H9 (cell line): ENCODE results near the gene CAVIN1. TPM values are rescaled to one million over a fixed set of nuclear protein-coding genes. Genes with fewer than 3 reads are reported as not detected.
"Not testable (repeated sequence)": the region's sequence is repeated elsewhere in the genome, so short reads cannot be mapped to it uniquely, and the experiment has no call there.

Source experiments
- DNase-seq: peaks from one replicate; pipeline ENCODE4 v3.0.0-alpha.2; 2017
- H2AFZ ChIP-seq: one replicate; pipeline ENCODE4 v1.6.1; 2013; ENCODE audit warnings: mild to moderate bottlenecking, low read length, control low read depth, moderate library complexity
- H2AK5ac ChIP-seq: 2 replicates; pipeline ENCODE4 v1.6.1; 2013; ENCODE audit warnings: low read length, control low read depth, mixed read lengths; ENCODE audit not compliant: insufficient read length
- H2BK120ac ChIP-seq: one replicate; pipeline ENCODE4 v1.6.1; 2013; ENCODE audit warnings: low read depth, mild to moderate bottlenecking, low read length, control low read depth, inconsistent platforms; ENCODE audit not compliant: poor library complexity, severe bottlenecking
- H2BK12ac ChIP-seq: 2 replicates; pipeline ENCODE4 v1.6.1; 2013; ENCODE audit warnings: low read length, control low read depth, mixed read lengths, low read depth; ENCODE audit not compliant: insufficient read length
- H2BK15ac ChIP-seq: 2 replicates; pipeline ENCODE4 v1.6.1; 2013; ENCODE audit warnings: low read depth, low read length, control low read depth
- H2BK20ac ChIP-seq: one replicate; pipeline ENCODE4 v1.6.1; 2013; ENCODE audit warnings: low read depth, mild to moderate bottlenecking, low read length, control low read depth, inconsistent platforms; ENCODE audit not compliant: poor library complexity, severe bottlenecking
- H2BK5ac ChIP-seq: 2 replicates; pipeline ENCODE4 v1.6.1; 2013; ENCODE audit warnings: low read length, control low read depth, mixed read lengths; ENCODE audit not compliant: insufficient read length
- H3K14ac ChIP-seq: 2 replicates; pipeline ENCODE4 v1.6.1; 2013; ENCODE audit warnings: low read length, control low read depth; ENCODE audit not compliant: insufficient read depth
- H3K18ac ChIP-seq: 2 replicates; pipeline ENCODE4 v1.6.1; 2013; ENCODE audit warnings: low read depth, mild to moderate bottlenecking, mixed read lengths, low read length, control low read depth; ENCODE audit not compliant: insufficient read length
- H3K23ac ChIP-seq: 2 replicates; pipeline ENCODE4 v1.6.1; 2013; ENCODE audit warnings: low read length, control low read depth, mixed read lengths, low read depth; ENCODE audit not compliant: insufficient read length
- H3K23me2 ChIP-seq: 2 replicates; pipeline ENCODE4 v1.6.1; 2013; ENCODE audit warnings: low read depth, mild to moderate bottlenecking, mixed read lengths, low read length, control low read depth; ENCODE audit not compliant: insufficient read length, poor library complexity, severe bottlenecking
- H3K27ac ChIP-seq: 2 replicates; pipeline ENCODE4 v1.5.1; 2013; ENCODE audit warnings: low read length, control low read depth, mixed read lengths, low read depth; ENCODE audit not compliant: insufficient read length
- H3K27me3 ChIP-seq: 2 replicates; pipeline ENCODE4 v1.6.1; 2013; ENCODE audit warnings: low read length, control low read depth, inconsistent platforms; ENCODE audit not compliant: insufficient read depth
- H3K4ac ChIP-seq: 2 replicates; pipeline ENCODE4 v1.6.1; 2013; ENCODE audit warnings: low read depth, mild to moderate bottlenecking, control low read depth, inconsistent platforms, low read length, moderate library complexity
- H3K4me1 ChIP-seq: 2 replicates; pipeline ENCODE4 v1.6.1; 2013; ENCODE audit warnings: low read length, control low read depth, inconsistent platforms; ENCODE audit not compliant: insufficient read depth
- H3K4me2 ChIP-seq: 2 replicates; pipeline ENCODE4 v1.6.1; 2013; ENCODE audit warnings: low read length, control low read depth, mixed read lengths; ENCODE audit not compliant: insufficient read length, insufficient read depth
- H3K56ac ChIP-seq: 2 replicates; pipeline ENCODE4 v1.6.1; 2013; ENCODE audit warnings: low read depth, mild to moderate bottlenecking, mixed read lengths, low read length, control low read depth; ENCODE audit not compliant: insufficient read length
- H3K79me1 ChIP-seq: 2 replicates; pipeline ENCODE4 v1.6.1; 2013; ENCODE audit warnings: low read depth, mild to moderate bottlenecking, moderate library complexity, low read length, control low read depth, inconsistent platforms; ENCODE audit not compliant: insufficient read depth, poor library complexity, severe bottlenecking
- H3K79me2 ChIP-seq: 2 replicates; pipeline ENCODE4 v1.6.1; 2013; ENCODE audit warnings: low read length, control low read depth, inconsistent platforms; ENCODE audit not compliant: insufficient read depth
- H3K9ac ChIP-seq: 2 replicates; pipeline ENCODE4 v1.6.1; 2013; ENCODE audit warnings: low read length, control low read depth, mixed read lengths; ENCODE audit not compliant: insufficient read length; ENCODE audit errors: extremely low read depth
- H3K9me3 ChIP-seq: one replicate; pipeline ENCODE4 v1.6.1; 2013; ENCODE audit warnings: low read depth, low read length, inconsistent platforms; ENCODE audit not compliant: control insufficient read depth
- H3T11ph ChIP-seq: one replicate; pipeline ENCODE4 v1.6.1; 2013; ENCODE audit warnings: mild to moderate bottlenecking, low read length, control low read depth, inconsistent platforms
- H4K20me1 ChIP-seq: one replicate; pipeline ENCODE4 v1.6.1; 2013; ENCODE audit not compliant: control insufficient read depth, insufficient read length, insufficient read depth
- H4K5ac ChIP-seq: 2 replicates; pipeline ENCODE4 v1.6.1; 2013; ENCODE audit warnings: low read depth, mild to moderate bottlenecking, mixed read lengths, low read length, control low read depth; ENCODE audit not compliant: insufficient read length
- H4K8ac ChIP-seq: replicated peaks from 2 replicates; pipeline ENCODE4 v1.6.1; 2013; ENCODE audit warnings: low read length, control low read depth, mixed read lengths, low read depth; ENCODE audit not compliant: insufficient read length
- H4K91ac ChIP-seq: 2 replicates; pipeline ENCODE4 v1.6.1; 2013; ENCODE audit warnings: low read depth, mild to moderate bottlenecking, moderate library complexity, mixed read lengths, low read length, control low read depth; ENCODE audit not compliant: insufficient read length
- H3K27ac Mint-ChIP-seq, 3 experiments: 2 replicates in 2 of 3; 3 replicates in 1 of 3; pipeline ENCODE4 v1.8.0; 2020 to 2021; ENCODE audit warnings: mixed read lengths in 3 of 3, mild to moderate bottlenecking in 1 of 3, moderate library complexity in 1 of 3
- H3K27me3 Mint-ChIP-seq: 2 replicates; pipeline ENCODE4 v1.8.0; 2021; ENCODE audit warnings: low read depth, mild to moderate bottlenecking, moderate library complexity, mixed read lengths
- H3K36me3 Mint-ChIP-seq, 3 experiments: 2 replicates in 2 of 3; 3 replicates in 1 of 3; pipeline ENCODE4 v1.8.0; 2020 to 2021; ENCODE audit warnings: low read depth in 3 of 3, mixed read lengths in 3 of 3; ENCODE audit not compliant: insufficient read depth in 1 of 3
- H3K4me1 Mint-ChIP-seq, 2 experiments: 2 replicates each; pipeline ENCODE4 v1.8.0; 2020; ENCODE audit warnings: mixed read lengths in 2 of 2
- H3K4me3 Mint-ChIP-seq, 2 experiments: 2 replicates in 1 of 2; 3 replicates in 1 of 2; pipeline ENCODE4 v1.8.0; 2020 to 2021; ENCODE audit warnings: mild to moderate bottlenecking in 2 of 2, mixed read lengths in 2 of 2, moderate library complexity in 1 of 2
- H3K9me3 Mint-ChIP-seq, 2 experiments: 2 replicates in 1 of 2; 3 replicates in 1 of 2; pipeline ENCODE4 v1.8.0; 2020; ENCODE audit warnings: mild to moderate bottlenecking in 2 of 2, mixed read lengths in 2 of 2, moderate library complexity in 1 of 2
- WGBS: extraction: QIAGEN DNeasy Blood & Tissue Kit; methylation state at CpG from one replicate; pipeline ENCODE4 v1.1.7; 2013; ENCODE audit warnings: missing lambda C conversion rate, low lambda C conversion rate, mixed read lengths; ENCODE audit not compliant: insufficient read length; ENCODE audit errors: extremely low coverage; 5-methylcytosine and 5-hydroxymethylcytosine counted together
- total RNA-seq: library from RNA; stranded (reverse); gene quantifications from 2 replicates; pipeline ENCODE4 v1.2.1, GENCODE V29; 2021
- TF ChIP-seq, protein P1 (sequence below): fragments of 200-600 bp; sonication (generic); conservative IDR thresholded peaks from 3 replicates; pipeline ENCODE4 v1.8.0; 2021; ENCODE audit warnings: antibody characterized with exemption, mild to moderate bottlenecking

Gene CAVIN1
- total RNA-seq, 1 experiment from 2014 or later = 65.2 TPM

DNA sequence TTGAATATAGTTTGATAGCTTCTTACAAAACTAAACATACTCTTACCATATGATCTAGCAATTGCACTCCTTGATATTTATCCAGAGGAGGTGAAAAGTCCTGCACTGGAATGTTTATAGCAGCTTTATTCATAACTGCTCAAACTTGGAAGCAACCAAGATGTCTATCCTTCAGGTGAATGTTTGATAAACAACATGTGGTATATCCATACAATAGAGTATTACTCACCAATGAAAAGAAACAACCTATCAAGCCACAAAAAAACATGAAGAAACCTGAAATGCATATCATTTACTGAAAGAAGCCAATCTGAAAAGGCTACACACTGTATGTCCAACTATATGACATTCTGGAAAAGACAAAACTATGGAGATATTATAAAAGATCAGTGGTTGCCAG lies 50.9 kb downstream of the CAVIN1 start:
- Histone ChIP-seq H2BK20ac (no peak overlapping the region), H3K4me1 (peaks cover 6% of the 10 kb centered on the region; the same call in 1 of the 2 replicates), H3K9ac (no peak overlapping the region), H4K8ac (no peak overlapping the region), H3K56ac (no peak overlapping the region), H2AFZ (no peak overlapping the region), H4K91ac (no peak overlapping the region), H3T11ph (no peak overlapping the region), H3K9me3 (no peaks in the 10 kb centered on the region), H2BK5ac (no peak overlapping the region), H3K27me3 (no peaks in the 10 kb centered on the region), H2BK12ac (no peak overlapping the region), H3K23me2 (no peaks in the 10 kb centered on the region), H3K18ac (no peak overlapping the region), H3K14ac (no peak overlapping the region), H2BK15ac (no peak overlapping the region), H3K79me2 (peaks cover 8% of the 10 kb centered on the region; the same call in 1 of the 2 replicates), H4K20me1 (no peaks in the 10 kb centered on the region), H3K4me2 (no peak overlapping the region), H3K79me1 (peaks cover 11% of the 10 kb centered on the region), H3K23ac (no peak overlapping the region), H4K5ac (no peak overlapping the region), H2BK120ac (no peak overlapping the region), H2AK5ac (no peak overlapping the region), H3K27ac (no peak overlapping the region), H3K4ac (no peak overlapping the region)
- TF ChIP-seq, protein P1, sequence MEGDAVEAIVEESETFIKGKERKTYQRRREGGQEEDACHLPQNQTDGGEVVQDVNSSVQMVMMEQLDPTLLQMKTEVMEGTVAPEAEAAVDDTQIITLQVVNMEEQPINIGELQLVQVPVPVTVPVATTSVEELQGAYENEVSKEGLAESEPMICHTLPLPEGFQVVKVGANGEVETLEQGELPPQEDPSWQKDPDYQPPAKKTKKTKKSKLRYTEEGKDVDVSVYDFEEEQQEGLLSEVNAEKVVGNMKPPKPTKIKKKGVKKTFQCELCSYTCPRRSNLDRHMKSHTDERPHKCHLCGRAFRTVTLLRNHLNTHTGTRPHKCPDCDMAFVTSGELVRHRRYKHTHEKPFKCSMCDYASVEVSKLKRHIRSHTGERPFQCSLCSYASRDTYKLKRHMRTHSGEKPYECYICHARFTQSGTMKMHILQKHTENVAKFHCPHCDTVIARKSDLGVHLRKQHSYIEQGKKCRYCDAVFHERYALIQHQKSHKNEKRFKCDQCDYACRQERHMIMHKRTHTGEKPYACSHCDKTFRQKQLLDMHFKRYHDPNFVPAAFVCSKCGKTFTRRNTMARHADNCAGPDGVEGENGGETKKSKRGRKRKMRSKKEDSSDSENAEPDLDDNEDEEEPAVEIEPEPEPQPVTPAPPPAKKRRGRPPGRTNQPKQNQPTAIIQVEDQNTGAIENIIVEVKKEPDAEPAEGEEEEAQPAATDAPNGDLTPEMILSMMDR = no peak
- Mint-ChIP-seq H3K27ac (no peak overlapping the region), H3K27me3 (no peaks in the 10 kb centered on the region), H3K9me3 (peaks cover 5 to 8% of the 10 kb centered on the region in 2 experiments), H3K4me3 (no peak overlapping the region), H3K36me3 (peaks cover 21 to 31% (median 21%) of the 10 kb centered on the region in 3 experiments), H3K4me1 (peaks cover 21 to 30% of the 10 kb centered on the region in 2 experiments)
- no peak for DNase-seq

DNA sequence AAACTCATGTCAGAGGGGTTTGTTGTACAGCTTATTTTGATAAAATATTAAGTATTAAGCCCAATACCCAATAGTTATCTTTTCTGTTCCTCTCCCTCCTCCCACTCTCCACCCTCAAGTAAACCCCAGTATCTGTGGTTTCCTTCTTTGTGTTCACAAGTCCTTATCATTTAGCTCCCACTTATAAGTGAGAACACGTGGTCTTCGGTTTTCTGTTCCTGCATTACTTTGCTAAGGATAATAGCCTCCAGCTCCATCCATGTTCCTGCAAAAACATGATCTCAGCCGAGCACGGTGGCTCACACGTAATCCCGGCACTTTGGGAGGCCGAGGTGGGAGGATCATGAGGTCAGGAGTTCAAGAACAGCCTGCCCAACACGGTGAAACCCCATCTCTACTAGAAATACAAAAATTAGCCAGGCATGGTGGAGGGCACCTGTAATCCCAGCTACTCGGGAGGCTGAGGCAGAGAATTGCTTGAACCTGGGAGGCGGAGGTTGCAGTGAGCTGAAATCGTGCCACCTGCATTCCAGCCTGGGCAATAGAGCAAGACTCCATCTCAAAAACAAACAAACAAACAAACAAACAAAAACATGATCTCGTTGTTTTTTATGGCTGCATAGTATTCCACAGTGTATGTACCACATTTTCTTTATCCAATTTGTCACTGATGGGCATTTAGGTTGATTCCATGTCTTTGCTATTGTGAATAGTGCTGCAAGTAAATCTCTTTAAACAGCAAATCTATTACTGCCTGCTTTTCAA lies 54.1 kb downstream of the CAVIN1 start:
- not testable (repeated sequence) for H3K27me3 Mint-ChIP-seq, H3K23me2 ChIP-seq, H3K4me1 ChIP-seq, H4K8ac ChIP-seq, H2BK15ac ChIP-seq, H3K9me3 Mint-ChIP-seq, H2AK5ac ChIP-seq, DNase-seq, H3K23ac ChIP-seq, H3K18ac ChIP-seq, H2BK5ac ChIP-seq, H3K9ac ChIP-seq, H2AFZ ChIP-seq, H3K14ac ChIP-seq, H3T11ph ChIP-seq, H2BK12ac ChIP-seq, H4K91ac ChIP-seq, H3K9me3 ChIP-seq, H3K27me3 ChIP-seq, H2BK120ac ChIP-seq, H3K4me3 Mint-ChIP-seq, H3K4me2 ChIP-seq, H3K27ac ChIP-seq, H2BK20ac ChIP-seq, H3K56ac ChIP-seq, H3K4ac ChIP-seq, H4K20me1 ChIP-seq, H4K5ac ChIP-seq
- no CpG with 5 or more reads among the region's 12 CpGs for WGBS
- Mint-ChIP-seq H3K27ac (0 out of 7 replicates have a peak overlapping the region, but pooled peaks of 2 of the 3 experiments have one; percentile 28 to 68), H3K4me1 (peaks cover 22 to 32% of the 10 kb centered on the region in 2 experiments), H3K36me3 (peaks cover 19 to 37% (median 21%) of the 10 kb centered on the region in 3 experiments)
- H3K79me2 ChIP-seq = peaks cover 21% of the 10 kb centered on the region; the same call in 1 of the 2 replicates
- H3K79me1 ChIP-seq = peaks cover 15% of the 10 kb centered on the region
